Measurements from ENCODE around the gene KPNB1. TPM values are rescaled to one million over a fixed set of nuclear protein-coding genes. Genes with fewer than 3 reads are reported as not detected.

The KPNB1 gene
- total and polyA plus RNA-seq, 4 donors: 40.1 to 258 (median 158) TPM

GRCh38 chr17:47675380-47676198 lies 25.9 kb downstream of the KPNB1 start:
- no peak overlapping the region for H3K27ac ChIP-seq (ENCODE audit: low read depth in 1 of 2, low read length in 1 of 2)
- WGBS, 2 donors: 95 to 98% methylated on average over 2 of the region's 2 CpGs
- peaks cover 0 to 4% (median 0%) of the 10 kb centered on the region in 5 donors for H3K4me1 ChIP-seq (ENCODE audit: control insufficient read depth in 5 of 5, insufficient read depth in 5 of 5, low read length in 5 of 5)
- DNase-seq: no peak
- TF ChIP-seq CTCF (IDR thresholded peaks at IDR 0.05; ENCODE audit: control extremely low read depth, extremely low read depth): no peak
- H3K36me3 ChIP-seq (ENCODE audit: control insufficient read depth in 4 of 4, insufficient read depth in 4 of 4, low read length in 4 of 4): peaks cover 50 to 70% (median 64%) of the 10 kb centered on the region in 4 donors
- no peak for ATAC-seq (ENCODE audit: insufficient read depth, low FRiP score)
- H3K4me3 ChIP-seq: no peak overlapping the region
- H3K27me3 ChIP-seq (ENCODE audit: control insufficient read depth in 3 of 3, insufficient read depth in 3 of 3, low read length in 2 of 3): no peaks in the 10 kb centered on the region
- no peaks in the 10 kb centered on the region for H3K9me3 ChIP-seq (ENCODE audit: control insufficient read depth in 4 of 4, insufficient read depth in 3 of 4, low read length in 3 of 4)
- no peak overlapping the region for H3K9ac ChIP-seq (ENCODE audit: insufficient read depth in 1 of 2, low read length in 2 of 2)

- no peak overlapping the region for H3K9ac ChIP-seq (ENCODE audit: insufficient read depth in 1 of 2, low read length in 2 of 2)
- no peaks in the 10 kb centered on the region for H3K9me3 ChIP-seq (ENCODE audit: control insufficient read depth in 4 of 4, insufficient read depth in 3 of 4, low read length in 3 of 4)
- ATAC-seq (ENCODE audit: insufficient read depth, low FRiP score) (no peak), DNase-seq (no peak)
- 93 to 95% methylated on average over 4 of the region's 4 CpGs for WGBS, 2 donors
- H3K4me3 ChIP-seq: no peak overlapping the region
- no peak overlapping the region for H3K27ac ChIP-seq (ENCODE audit: low read depth in 1 of 2, low read length in 1 of 2)
- H3K36me3 ChIP-seq (ENCODE audit: control insufficient read depth in 4 of 4, insufficient read depth in 4 of 4, low read length in 4 of 4): peaks cover 49 to 70% (median 62%) of the 10 kb centered on the region in 4 donors
- no peak for TF ChIP-seq CTCF (IDR thresholded peaks at IDR 0.05; ENCODE audit: control extremely low read depth, extremely low read depth)
- H3K4me1 ChIP-seq (ENCODE audit: control insufficient read depth in 5 of 5, insufficient read depth in 5 of 5, low read length in 5 of 5): peaks cover 0 to 4% (median 0%) of the 10 kb centered on the region in 5 donors
- H3K27me3 ChIP-seq (ENCODE audit: control insufficient read depth in 3 of 3, insufficient read depth in 3 of 3, low read length in 2 of 3): no peaks in the 10 kb centered on the region
Observed at GRCh38 chr17:47676199-47676472, 26.4 kb downstream of the KPNB1 start.

DNA sequence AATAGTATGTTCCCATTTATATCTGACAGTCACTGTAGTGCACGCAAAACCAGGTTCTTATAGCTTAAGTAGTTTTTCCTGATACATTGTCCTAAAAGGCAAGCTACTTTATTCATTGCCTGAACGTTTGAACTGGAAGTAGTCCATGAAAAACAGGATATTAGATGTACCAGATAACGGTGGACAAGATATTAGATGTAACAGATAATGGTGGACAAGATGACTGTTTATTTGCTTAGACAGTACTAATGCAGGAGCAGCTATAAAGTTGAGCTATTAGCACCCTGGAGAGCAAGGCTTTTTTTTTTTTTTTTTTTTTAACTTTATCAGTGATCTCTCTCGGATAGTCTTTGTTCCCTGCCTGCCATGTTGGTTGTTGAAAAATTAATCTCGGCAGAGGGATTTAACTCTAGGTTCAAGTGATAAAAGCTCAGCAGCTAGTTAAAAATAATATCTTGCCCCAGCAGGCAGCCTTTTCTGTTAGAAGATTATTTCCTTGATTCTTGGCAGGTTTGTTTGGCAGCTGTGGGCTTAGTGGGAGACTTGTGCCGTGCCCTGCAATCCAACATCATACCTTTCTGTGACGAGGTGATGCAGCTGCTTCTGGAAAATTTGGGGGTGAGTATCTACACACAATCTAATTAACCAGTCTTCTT lies 26.9 kb downstream of the KPNB1 start:
- Histone ChIP-seq H3K4me1 (ENCODE audit: control insufficient read depth in 5 of 5, insufficient read depth in 5 of 5, low read length in 5 of 5) (peaks cover 0 to 4% (median 0%) of the 10 kb centered on the region in 5 donors), H3K36me3 (ENCODE audit: control insufficient read depth in 4 of 4, insufficient read depth in 4 of 4, low read length in 4 of 4) (peaks cover 48 to 72% (median 61%) of the 10 kb centered on the region in 4 donors), H3K9ac (ENCODE audit: insufficient read depth in 1 of 2, low read length in 2 of 2) (no peak overlapping the region), H3K27me3 (ENCODE audit: control insufficient read depth in 3 of 3, insufficient read depth in 3 of 3, low read length in 2 of 3) (no peaks in the 10 kb centered on the region), H3K9me3 (ENCODE audit: control insufficient read depth in 4 of 4, insufficient read depth in 3 of 4, low read length in 3 of 4) (no peaks in the 10 kb centered on the region), H3K27ac (ENCODE audit: low read depth in 1 of 2, low read length in 1 of 2) (no peak overlapping the region), H3K4me3 (no peak overlapping the region)
- ATAC-seq (ENCODE audit: insufficient read depth, low FRiP score) (no peak), DNase-seq (no peak)
- whole genome bisulfite sequencing, 2 donors: 75 to 85% methylated on average over 7 of the region's 7 CpGs
- TF ChIP-seq CTCF (IDR thresholded peaks at IDR 0.05; ENCODE audit: control extremely low read depth, extremely low read depth): no peak

Measured in lung (tissue), 12 donors.